Fibroblast of pulmonary artery (primary cell): ENCODE measurements around the gene CIAO1.
"Not testable (repeated sequence)": the region's sequence is repeated elsewhere in the genome, so short reads cannot be mapped to it uniquely, and the experiment has no call there.

Experiments used
- DNase-seq: peaks from one replicate; pipeline ENCODE4 v3.0.0-alpha.2; 2010; ENCODE audit warnings: low read depth
- H3K4me3 ChIP-seq: replicated peaks from 2 replicates; pipeline ENCODE4 v1.5.1; 2011; ENCODE audit warnings: low read depth, mild to moderate bottlenecking, control low read depth, low read length, moderate library complexity
- CTCF ChIP-seq: IDR thresholded peaks from 2 replicates; pipeline ENCODE4 v1.5.1; 2011; ENCODE audit warnings: mild to moderate bottlenecking, control low read depth, low read length, inconsistent platforms; ENCODE audit errors: missing control alignments

The CIAO1 gene

DNA sequence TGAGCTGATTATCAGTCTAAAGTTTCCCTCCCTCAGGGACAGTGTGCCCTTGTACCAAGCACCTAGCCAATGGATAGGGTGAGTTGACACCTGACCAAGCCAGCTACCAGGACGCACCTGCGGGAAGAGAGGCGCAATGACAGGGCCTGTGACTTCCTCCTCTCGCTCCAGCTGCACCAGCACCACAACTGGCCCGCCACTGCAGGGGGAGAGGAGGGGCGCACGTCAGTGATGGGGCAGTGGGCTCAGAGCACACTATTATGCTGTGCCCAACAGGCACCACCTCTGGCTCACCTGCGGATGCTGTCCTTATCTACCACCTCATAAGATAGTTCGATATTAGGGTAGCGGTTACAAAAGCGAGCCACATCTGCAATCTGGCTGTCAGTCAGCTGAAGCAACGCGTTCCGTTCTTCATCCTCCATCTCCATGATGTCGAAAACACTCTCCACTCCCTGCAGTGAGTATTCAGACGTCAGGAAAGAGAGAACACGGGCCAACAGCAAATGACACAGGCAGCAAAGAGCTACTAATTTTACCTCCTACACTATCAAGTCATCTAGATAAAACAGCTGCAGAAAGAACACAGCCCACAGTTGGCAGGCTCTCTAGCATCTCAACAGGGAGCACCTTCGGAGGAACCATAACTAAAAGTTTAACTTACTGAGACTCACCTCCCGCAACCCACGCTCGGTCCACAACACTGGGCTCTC is 10.9 kb downstream of the CIAO1 start:
- H3K4me3 ChIP-seq: no peak overlapping the region
- no peak for TF ChIP-seq CTCF
- DNase-seq: no peak

DNA sequence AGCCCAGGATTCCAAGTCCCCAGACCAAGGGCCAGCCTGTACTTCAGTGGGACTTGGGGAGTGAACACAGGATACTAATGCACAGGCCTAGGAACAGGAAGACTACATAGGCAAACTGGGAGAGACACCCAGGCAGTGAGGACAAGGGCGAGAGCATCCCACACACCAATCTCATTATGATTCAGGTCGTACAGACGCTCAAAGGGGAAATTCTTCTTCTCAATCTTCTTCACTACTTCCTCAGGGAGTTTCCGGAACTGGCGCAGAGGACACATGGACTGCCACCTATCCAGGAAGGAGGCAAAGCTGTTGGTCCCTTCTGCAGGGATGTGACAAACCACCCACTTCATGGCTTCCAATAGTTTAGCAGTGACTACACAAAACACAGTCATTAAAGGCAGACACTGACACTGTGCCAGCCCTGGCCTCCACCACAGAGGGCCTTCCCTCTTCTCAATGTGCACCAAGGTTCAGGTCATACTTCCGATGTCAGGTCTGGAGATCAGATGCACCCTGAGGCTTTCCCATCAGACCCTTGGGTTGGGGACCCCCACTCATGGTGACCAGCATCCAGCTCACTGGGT is 21.3 kb downstream of the CIAO1 start:
- no peak overlapping the region for H3K4me3 ChIP-seq
- no peak for DNase-seq
- TF ChIP-seq CTCF: no peak

- no peak for TF ChIP-seq CTCF
- no peak overlapping the region for H3K4me3 ChIP-seq
- no peak for DNase-seq
Measured at GRCh38 chr2:96291751-96292150, 25.7 kb downstream of the CIAO1 start.

- not testable (repeated sequence) for DNase-seq, H3K4me3 ChIP-seq
Measured at GRCh38 chr2:96294271-96294670, 28.2 kb downstream of the CIAO1 start.

DNA sequence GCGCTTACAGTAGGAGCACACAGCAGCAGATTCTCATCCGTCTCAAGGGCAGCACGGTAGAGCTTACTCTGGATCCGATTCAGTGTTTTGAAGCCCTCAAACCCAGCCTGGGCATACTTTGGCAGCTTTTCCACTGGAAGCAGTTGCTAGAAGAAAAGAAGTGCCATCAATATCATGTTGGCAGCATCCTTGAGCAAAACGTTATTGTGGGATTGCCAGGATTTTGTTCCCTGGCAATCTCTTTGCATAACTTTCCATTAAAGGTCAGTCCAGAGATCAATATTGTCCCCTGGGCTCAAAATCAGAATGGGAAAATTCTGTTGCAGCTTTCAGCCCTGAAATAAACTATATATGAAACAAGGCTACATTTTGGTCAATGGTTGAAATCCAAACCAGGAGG is 30.9 kb downstream of the CIAO1 start:
- H3K4me3 ChIP-seq: no peak overlapping the region
- no peak for DNase-seq
- TF ChIP-seq CTCF: no peak

DNA sequence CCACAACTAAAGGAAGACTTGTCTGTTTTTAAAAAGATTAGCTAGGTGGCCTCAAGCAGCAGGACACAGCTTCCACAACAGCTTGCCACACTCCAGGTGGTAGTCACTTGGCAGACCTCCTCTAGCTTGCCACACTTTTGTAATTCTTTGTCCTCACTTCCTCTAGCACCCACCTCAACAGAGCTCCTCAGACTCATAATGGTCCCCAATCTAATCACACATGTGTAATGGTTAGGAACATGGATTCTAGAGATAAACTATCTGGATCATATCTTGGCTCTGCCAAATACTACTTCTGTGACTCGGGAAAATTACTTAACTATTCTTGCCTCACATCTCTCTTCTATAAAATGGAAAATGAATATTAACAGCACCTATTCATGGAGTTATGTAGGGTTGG is 35.8 kb downstream of the CIAO1 start:
- DNase-seq: no peak
- no peak overlapping the region for H3K4me3 ChIP-seq
- no peak for TF ChIP-seq CTCF

GRCh38 chr2:96304606-96305005 is 38.6 kb downstream of the CIAO1 start:
- no peak for TF ChIP-seq CTCF
- H3K4me3 ChIP-seq: peak overlapping the region; percentile 100

More at GRCh38 chr2:96304606-96305005, 38.6 kb downstream of the CIAO1 start:
- DNase-seq: no peak
